ENCODE measurements around the gene CARHSP1. TPM values are rescaled to one million over a fixed set of nuclear protein-coding genes. Genes with fewer than 3 reads are reported as not detected.
"Not testable (repeated sequence)": the region's sequence is repeated elsewhere in the genome, so short reads cannot be mapped to it uniquely, and the experiment has no call there.

Gene CARHSP1
- total RNA-seq, 1 experiment from 2014 or later: 208 TPM

DNA sequence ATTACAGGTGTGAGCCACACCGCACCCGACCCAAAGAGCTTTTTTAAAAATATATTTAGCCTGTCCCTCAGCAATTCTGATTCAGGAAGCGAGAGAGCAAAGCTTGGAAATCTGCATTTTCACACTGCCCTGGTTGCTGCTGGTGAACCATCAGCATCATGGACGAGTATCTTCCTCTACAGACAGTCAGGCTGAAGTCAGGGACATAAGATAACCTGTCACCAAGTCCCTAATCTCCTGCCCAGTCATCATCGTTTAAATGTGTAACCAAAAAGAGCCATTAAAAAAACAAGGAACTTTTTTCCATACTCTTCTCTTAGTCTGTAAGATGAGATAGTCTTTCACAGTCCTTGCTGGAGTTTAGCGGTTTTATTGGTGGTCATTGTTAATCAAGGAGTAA lies 64.5 kb downstream of the CARHSP1 start:
- H3K9me3 ChIP-seq: no peaks in the 10 kb centered on the region
- H3K36me3 ChIP-seq: peaks cover 98% of the 10 kb centered on the region

DNA sequence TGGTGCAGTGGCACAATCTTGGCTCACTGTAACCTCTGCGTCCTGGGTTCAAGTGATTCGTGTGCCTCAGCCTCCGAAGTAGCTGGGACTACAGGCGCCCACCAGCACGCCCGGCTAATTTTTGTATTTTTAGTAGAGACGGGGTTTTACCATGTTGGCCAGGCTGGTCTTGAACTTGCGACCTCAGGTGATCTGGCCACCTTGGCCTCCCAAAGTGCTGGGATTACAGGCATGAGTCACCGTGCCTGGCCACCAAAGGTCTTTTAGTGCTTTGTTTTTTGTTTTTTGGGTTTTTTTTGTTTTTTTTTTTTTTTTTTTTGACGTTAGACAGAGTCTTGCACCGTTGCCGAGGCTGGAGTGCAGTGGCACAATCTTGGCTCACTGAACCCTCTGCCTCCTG lies 65.1 kb downstream of the CARHSP1 start:
- H3K36me3 ChIP-seq: peaks cover 98% of the 10 kb centered on the region
- not testable (repeated sequence) for DNase-seq, H3K27me3 ChIP-seq, H3K9me3 ChIP-seq, H3K4me3 ChIP-seq

More for the DNA sequence above, 64.5 kb downstream of the CARHSP1 start:
- H3K4me3 ChIP-seq: no peak overlapping the region
- DNase-seq: no peak
- no peaks in the 10 kb centered on the region for H3K27me3 ChIP-seq

Other genes starting within 250 kb of the CARHSP1 start
- gene METTL22, start 247.3 kb downstream of the CARHSP1 start, total RNA-seq (2014; rRNA removed; shearing (Covaris generic); ENCODE audit: low replicate concordance): 27.4 and 30.4 TPM in 2 replicates
- gene ABAT, start 194.4 kb downstream of the CARHSP1 start, total RNA-seq (2014; rRNA removed; shearing (Covaris generic); ENCODE audit: low replicate concordance): 0.12 and 0.16 TPM in 2 replicates
- 9.3 and 16.7 TPM in 2 replicates for gene TMEM186, start 71.4 kb downstream of the CARHSP1 start, total RNA-seq (2014; rRNA removed; shearing (Covaris generic); ENCODE audit: low replicate concordance)
- 45.8 and 53.1 TPM in 2 replicates for gene PMM2, start 71.2 kb downstream of the CARHSP1 start, total RNA-seq (2014; rRNA removed; shearing (Covaris generic); ENCODE audit: low replicate concordance)
- gene LITAFD, start 13.3 kb upstream of the CARHSP1 start, total RNA-seq (2014; rRNA removed; shearing (Covaris generic); ENCODE audit: low replicate concordance): not detected in 2 replicates
- gene USP7, start 94.9 kb upstream of the CARHSP1 start, total RNA-seq (2014; rRNA removed; shearing (Covaris generic); ENCODE audit: low replicate concordance): 16.2 and 23.3 TPM in 2 replicates
- gene HAPSTR1, start 222.6 kb upstream of the CARHSP1 start, total RNA-seq (2014; rRNA removed; shearing (Covaris generic); ENCODE audit: low replicate concordance): 41.4 and 44.3 TPM in 2 replicates

Data from MG63 (cell line).